H9 (cell line): Measurements from ENCODE around the gene NDUFS6. TPM values are rescaled to one million over a fixed set of nuclear protein-coding genes. Genes with fewer than 3 reads are reported as not detected.

Experiments used
- DNase-seq: peaks from one replicate; pipeline ENCODE4 v3.0.0-alpha.2; 2017
- H2AFZ ChIP-seq: one replicate; pipeline ENCODE4 v1.6.1; 2013; ENCODE audit warnings: mild to moderate bottlenecking, low read length, control low read depth, moderate library complexity
- H2AK5ac ChIP-seq: 2 replicates; pipeline ENCODE4 v1.6.1; 2013; ENCODE audit warnings: low read length, control low read depth, mixed read lengths; ENCODE audit not compliant: insufficient read length
- H2BK120ac ChIP-seq: one replicate; pipeline ENCODE4 v1.6.1; 2013; ENCODE audit warnings: low read depth, mild to moderate bottlenecking, low read length, control low read depth, inconsistent platforms; ENCODE audit not compliant: poor library complexity, severe bottlenecking
- H2BK12ac ChIP-seq: 2 replicates; pipeline ENCODE4 v1.6.1; 2013; ENCODE audit warnings: low read length, control low read depth, mixed read lengths, low read depth; ENCODE audit not compliant: insufficient read length
- H2BK15ac ChIP-seq: 2 replicates; pipeline ENCODE4 v1.6.1; 2013; ENCODE audit warnings: low read depth, low read length, control low read depth
- H2BK20ac ChIP-seq: one replicate; pipeline ENCODE4 v1.6.1; 2013; ENCODE audit warnings: low read depth, mild to moderate bottlenecking, low read length, control low read depth, inconsistent platforms; ENCODE audit not compliant: poor library complexity, severe bottlenecking
- H2BK5ac ChIP-seq: 2 replicates; pipeline ENCODE4 v1.6.1; 2013; ENCODE audit warnings: low read length, control low read depth, mixed read lengths; ENCODE audit not compliant: insufficient read length
- H3K14ac ChIP-seq: 2 replicates; pipeline ENCODE4 v1.6.1; 2013; ENCODE audit warnings: low read length, control low read depth; ENCODE audit not compliant: insufficient read depth
- H3K18ac ChIP-seq: 2 replicates; pipeline ENCODE4 v1.6.1; 2013; ENCODE audit warnings: low read depth, mild to moderate bottlenecking, mixed read lengths, low read length, control low read depth; ENCODE audit not compliant: insufficient read length
- H3K23ac ChIP-seq: 2 replicates; pipeline ENCODE4 v1.6.1; 2013; ENCODE audit warnings: low read length, control low read depth, mixed read lengths, low read depth; ENCODE audit not compliant: insufficient read length
- H3K23me2 ChIP-seq: 2 replicates; pipeline ENCODE4 v1.6.1; 2013; ENCODE audit warnings: low read depth, mild to moderate bottlenecking, mixed read lengths, low read length, control low read depth; ENCODE audit not compliant: insufficient read length, poor library complexity, severe bottlenecking
- H3K27ac ChIP-seq: 2 replicates; pipeline ENCODE4 v1.5.1; 2013; ENCODE audit warnings: low read length, control low read depth, mixed read lengths, low read depth; ENCODE audit not compliant: insufficient read length
- H3K27me3 ChIP-seq: 2 replicates; pipeline ENCODE4 v1.6.1; 2013; ENCODE audit warnings: low read length, control low read depth, inconsistent platforms; ENCODE audit not compliant: insufficient read depth
- H3K4ac ChIP-seq: 2 replicates; pipeline ENCODE4 v1.6.1; 2013; ENCODE audit warnings: low read depth, mild to moderate bottlenecking, control low read depth, inconsistent platforms, low read length, moderate library complexity
- H3K4me1 ChIP-seq: 2 replicates; pipeline ENCODE4 v1.6.1; 2013; ENCODE audit warnings: low read length, control low read depth, inconsistent platforms; ENCODE audit not compliant: insufficient read depth
- H3K4me2 ChIP-seq: 2 replicates; pipeline ENCODE4 v1.6.1; 2013; ENCODE audit warnings: low read length, control low read depth, mixed read lengths; ENCODE audit not compliant: insufficient read length, insufficient read depth
- H3K56ac ChIP-seq: 2 replicates; pipeline ENCODE4 v1.6.1; 2013; ENCODE audit warnings: low read depth, mild to moderate bottlenecking, mixed read lengths, low read length, control low read depth; ENCODE audit not compliant: insufficient read length
- H3K79me1 ChIP-seq: 2 replicates; pipeline ENCODE4 v1.6.1; 2013; ENCODE audit warnings: low read depth, mild to moderate bottlenecking, moderate library complexity, low read length, control low read depth, inconsistent platforms; ENCODE audit not compliant: insufficient read depth, poor library complexity, severe bottlenecking
- H3K79me2 ChIP-seq: 2 replicates; pipeline ENCODE4 v1.6.1; 2013; ENCODE audit warnings: low read length, control low read depth, inconsistent platforms; ENCODE audit not compliant: insufficient read depth
- H3K9ac ChIP-seq: 2 replicates; pipeline ENCODE4 v1.6.1; 2013; ENCODE audit warnings: low read length, control low read depth, mixed read lengths; ENCODE audit not compliant: insufficient read length; ENCODE audit errors: extremely low read depth
- H3K9me3 ChIP-seq: one replicate; pipeline ENCODE4 v1.6.1; 2013; ENCODE audit warnings: low read depth, low read length, inconsistent platforms; ENCODE audit not compliant: control insufficient read depth
- H3T11ph ChIP-seq: one replicate; pipeline ENCODE4 v1.6.1; 2013; ENCODE audit warnings: mild to moderate bottlenecking, low read length, control low read depth, inconsistent platforms
- H4K20me1 ChIP-seq: one replicate; pipeline ENCODE4 v1.6.1; 2013; ENCODE audit not compliant: control insufficient read depth, insufficient read length, insufficient read depth
- H4K5ac ChIP-seq: 2 replicates; pipeline ENCODE4 v1.6.1; 2013; ENCODE audit warnings: low read depth, mild to moderate bottlenecking, mixed read lengths, low read length, control low read depth; ENCODE audit not compliant: insufficient read length
- H4K8ac ChIP-seq: replicated peaks from 2 replicates; pipeline ENCODE4 v1.6.1; 2013; ENCODE audit warnings: low read length, control low read depth, mixed read lengths, low read depth; ENCODE audit not compliant: insufficient read length
- H4K91ac ChIP-seq: 2 replicates; pipeline ENCODE4 v1.6.1; 2013; ENCODE audit warnings: low read depth, mild to moderate bottlenecking, moderate library complexity, mixed read lengths, low read length, control low read depth; ENCODE audit not compliant: insufficient read length
- H3K27ac Mint-ChIP-seq, 3 experiments: 2 replicates in 2 of 3; 3 replicates in 1 of 3; pipeline ENCODE4 v1.8.0; 2020 to 2021; ENCODE audit warnings: mixed read lengths in 3 of 3, mild to moderate bottlenecking in 1 of 3, moderate library complexity in 1 of 3
- H3K27me3 Mint-ChIP-seq: 2 replicates; pipeline ENCODE4 v1.8.0; 2021; ENCODE audit warnings: low read depth, mild to moderate bottlenecking, moderate library complexity, mixed read lengths
- H3K36me3 Mint-ChIP-seq, 3 experiments: 2 replicates in 2 of 3; 3 replicates in 1 of 3; pipeline ENCODE4 v1.8.0; 2020 to 2021; ENCODE audit warnings: low read depth in 3 of 3, mixed read lengths in 3 of 3; ENCODE audit not compliant: insufficient read depth in 1 of 3
- H3K4me1 Mint-ChIP-seq, 2 experiments: 2 replicates each; pipeline ENCODE4 v1.8.0; 2020; ENCODE audit warnings: mixed read lengths in 2 of 2
- H3K4me3 Mint-ChIP-seq, 2 experiments: 2 replicates in 1 of 2; 3 replicates in 1 of 2; pipeline ENCODE4 v1.8.0; 2020 to 2021; ENCODE audit warnings: mild to moderate bottlenecking in 2 of 2, mixed read lengths in 2 of 2, moderate library complexity in 1 of 2
- H3K9me3 Mint-ChIP-seq, 2 experiments: 2 replicates in 1 of 2; 3 replicates in 1 of 2; pipeline ENCODE4 v1.8.0; 2020; ENCODE audit warnings: mild to moderate bottlenecking in 2 of 2, mixed read lengths in 2 of 2, moderate library complexity in 1 of 2
- CTCF ChIP-seq: fragments of 200-600 bp; sonication (generic); conservative IDR thresholded peaks from 3 replicates; pipeline ENCODE4 v1.8.0; 2021; ENCODE audit warnings: antibody characterized with exemption, mild to moderate bottlenecking
- WGBS: extraction: QIAGEN DNeasy Blood & Tissue Kit; methylation state at CpG from one replicate; pipeline ENCODE4 v1.1.7; 2013; ENCODE audit warnings: missing lambda C conversion rate, low lambda C conversion rate, mixed read lengths; ENCODE audit not compliant: insufficient read length; ENCODE audit errors: extremely low coverage; 5-methylcytosine and 5-hydroxymethylcytosine counted together
- total RNA-seq: library from RNA; stranded (reverse); gene quantifications from 2 replicates; pipeline ENCODE4 v1.2.1, GENCODE V29; 2021

Gene NDUFS6
- total RNA-seq, 1 experiment from 2014 or later = 62.5 TPM

- no peak for DNase-seq
- peaks cover 21% of the 10 kb centered on the region for H3K27me3 Mint-ChIP-seq
- H3K9me3 ChIP-seq = no peaks in the 10 kb centered on the region
- no peak overlapping the region for H3K4ac ChIP-seq
- no peaks in the 10 kb centered on the region for H3K79me1 ChIP-seq
- H3K79me2 ChIP-seq = no peaks in the 10 kb centered on the region
- H3K9ac ChIP-seq = no peak overlapping the region
- no peak overlapping the region for H3T11ph ChIP-seq
- H2BK12ac ChIP-seq = no peak overlapping the region
- no peak overlapping the region for H3K4me3 Mint-ChIP-seq
- H4K8ac ChIP-seq = no peak overlapping the region
- H3K27ac ChIP-seq = no peak overlapping the region
- no peak overlapping the region for H3K23ac ChIP-seq
- WGBS = no CpG with 5 or more reads among the region's 20 CpGs
- no peak for TF ChIP-seq CTCF
- H3K18ac ChIP-seq = no peak overlapping the region
- no peaks in the 10 kb centered on the region; a peak in 1 of 5 replicates for H3K9me3 Mint-ChIP-seq
- no peak overlapping the region for H2BK20ac ChIP-seq
- no peaks in the 10 kb centered on the region for H4K20me1 ChIP-seq
- H3K27ac Mint-ChIP-seq = no peak overlapping the region
- H2BK120ac ChIP-seq = no peak overlapping the region
- H3K4me2 ChIP-seq = no peak overlapping the region
- no peak overlapping the region for H3K56ac ChIP-seq
- no peak overlapping the region for H2BK15ac ChIP-seq
- peak overlapping the region; percentile 5; the same call in 1 of the 2 replicates for H3K14ac ChIP-seq
- H2AK5ac ChIP-seq = no peak overlapping the region
- no peak overlapping the region for H4K91ac ChIP-seq
- no peaks in the 10 kb centered on the region; the same call in 1 of the 2 replicates for H3K27me3 ChIP-seq
- H3K4me1 Mint-ChIP-seq = peaks cover 7 to 21% of the 10 kb centered on the region in 2 experiments
- H2AFZ ChIP-seq = no peak overlapping the region
- no peaks in the 10 kb centered on the region for H3K4me1 ChIP-seq
- no peaks in the 10 kb centered on the region for H3K36me3 Mint-ChIP-seq
- no peak overlapping the region for H2BK5ac ChIP-seq
- H4K5ac ChIP-seq = no peak overlapping the region
- no peaks in the 10 kb centered on the region for H3K23me2 ChIP-seq
Measured at GRCh38 chr5:1840071-1840547, 38.9 kb downstream of the NDUFS6 start.
